A549 (cell line): ENCODE data around the gene RAET1E.

Experiments used
- CHD2 ChIP-seq: fragments of 150-350 bp; IDR thresholded peaks from 2 replicates; pipeline ENCODE4 v1.6.1; 2014; ENCODE audit warnings: low read length; ENCODE audit not compliant: partially characterized antibody
- ZSCAN20 ChIP-seq: fragments of 250-450 bp; sonication (Bioruptor Pico); IDR thresholded peaks from 2 replicates; pipeline ENCODE4 v1.8.0; 2022; ENCODE audit warnings: mild to moderate bottlenecking, moderate library complexity
- TF ChIP-seq, protein P1 (sequence below): fragments of 450-650 bp; IDR thresholded peaks from 2 replicates; pipeline ENCODE4 v1.6.1; 2014; ENCODE audit warnings: antibody characterized with exemption
- TF ChIP-seq, protein P2 (sequence below): fragments of >200 bp; sonication (Bioruptor Twin); formaldehyde crosslinking; IDR thresholded peaks from 3 replicates; pipeline ENCODE4 v1.5.1; 2016
- TF ChIP-seq, protein P3 (sequence below): fragments of 150-350 bp; IDR thresholded peaks from 2 replicates; pipeline ENCODE4 v1.6.1; 2014; ENCODE audit warnings: low read depth, mild to moderate bottlenecking, low read length

DNA sequence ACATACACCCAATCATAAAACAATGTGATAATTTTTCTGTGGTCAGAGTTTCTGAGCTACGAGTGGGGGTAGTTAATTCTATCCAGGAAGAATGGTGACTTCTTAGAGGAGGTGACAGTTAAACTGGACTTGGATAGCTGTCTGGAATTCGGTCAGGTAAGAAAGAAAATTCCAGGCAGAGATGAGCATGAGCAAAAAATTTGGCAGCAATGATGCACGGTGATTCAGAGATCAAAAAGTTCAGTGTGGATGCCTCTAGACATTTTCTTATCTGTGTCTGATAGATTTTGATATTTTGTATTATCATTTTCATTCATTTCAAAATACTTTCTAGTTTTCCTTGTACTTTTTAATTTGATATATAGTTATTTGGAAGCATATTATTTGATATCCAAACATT, 12.0 kb downstream of the RAET1E start:
- TF ChIP-seq CHD2 (no peak), ZSCAN20 (no peak)
- TF ChIP-seq, protein P1, sequence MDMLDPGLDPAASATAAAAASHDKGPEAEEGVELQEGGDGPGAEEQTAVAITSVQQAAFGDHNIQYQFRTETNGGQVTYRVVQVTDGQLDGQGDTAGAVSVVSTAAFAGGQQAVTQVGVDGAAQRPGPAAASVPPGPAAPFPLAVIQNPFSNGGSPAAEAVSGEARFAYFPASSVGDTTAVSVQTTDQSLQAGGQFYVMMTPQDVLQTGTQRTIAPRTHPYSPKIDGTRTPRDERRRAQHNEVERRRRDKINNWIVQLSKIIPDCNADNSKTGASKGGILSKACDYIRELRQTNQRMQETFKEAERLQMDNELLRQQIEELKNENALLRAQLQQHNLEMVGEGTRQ = no peak
- TF ChIP-seq, protein P2, sequence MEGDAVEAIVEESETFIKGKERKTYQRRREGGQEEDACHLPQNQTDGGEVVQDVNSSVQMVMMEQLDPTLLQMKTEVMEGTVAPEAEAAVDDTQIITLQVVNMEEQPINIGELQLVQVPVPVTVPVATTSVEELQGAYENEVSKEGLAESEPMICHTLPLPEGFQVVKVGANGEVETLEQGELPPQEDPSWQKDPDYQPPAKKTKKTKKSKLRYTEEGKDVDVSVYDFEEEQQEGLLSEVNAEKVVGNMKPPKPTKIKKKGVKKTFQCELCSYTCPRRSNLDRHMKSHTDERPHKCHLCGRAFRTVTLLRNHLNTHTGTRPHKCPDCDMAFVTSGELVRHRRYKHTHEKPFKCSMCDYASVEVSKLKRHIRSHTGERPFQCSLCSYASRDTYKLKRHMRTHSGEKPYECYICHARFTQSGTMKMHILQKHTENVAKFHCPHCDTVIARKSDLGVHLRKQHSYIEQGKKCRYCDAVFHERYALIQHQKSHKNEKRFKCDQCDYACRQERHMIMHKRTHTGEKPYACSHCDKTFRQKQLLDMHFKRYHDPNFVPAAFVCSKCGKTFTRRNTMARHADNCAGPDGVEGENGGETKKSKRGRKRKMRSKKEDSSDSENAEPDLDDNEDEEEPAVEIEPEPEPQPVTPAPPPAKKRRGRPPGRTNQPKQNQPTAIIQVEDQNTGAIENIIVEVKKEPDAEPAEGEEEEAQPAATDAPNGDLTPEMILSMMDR = no peak
- TF ChIP-seq, protein P3, sequence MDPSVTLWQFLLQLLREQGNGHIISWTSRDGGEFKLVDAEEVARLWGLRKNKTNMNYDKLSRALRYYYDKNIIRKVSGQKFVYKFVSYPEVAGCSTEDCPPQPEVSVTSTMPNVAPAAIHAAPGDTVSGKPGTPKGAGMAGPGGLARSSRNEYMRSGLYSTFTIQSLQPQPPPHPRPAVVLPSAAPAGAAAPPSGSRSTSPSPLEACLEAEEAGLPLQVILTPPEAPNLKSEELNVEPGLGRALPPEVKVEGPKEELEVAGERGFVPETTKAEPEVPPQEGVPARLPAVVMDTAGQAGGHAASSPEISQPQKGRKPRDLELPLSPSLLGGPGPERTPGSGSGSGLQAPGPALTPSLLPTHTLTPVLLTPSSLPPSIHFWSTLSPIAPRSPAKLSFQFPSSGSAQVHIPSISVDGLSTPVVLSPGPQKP = no peak
